Cardiac fibroblast (primary cell): ENCODE data around the gene CEBPA.

Experiments
- DNase-seq, 2 donors: peaks; one replicate each; pipeline versions ENCODE4 v3.0.0 to v3.0.0-alpha.2; 2010; ENCODE audit warnings: low read depth in 2 of 2
- H3K4me3 ChIP-seq, 2 donors: replicated peaks in 1 of 2; 1 replicate in 1 of 2; 2 replicates in 1 of 2; pipeline ENCODE4 v1.5.1; 2011; ENCODE audit warnings: low read depth in 2 of 2, low read length in 2 of 2, mild to moderate bottlenecking in 2 of 2, moderate library complexity in 1 of 2
- TF ChIP-seq, protein P1 (sequence below): IDR thresholded peaks from one replicate; pipeline ENCODE4 v1.5.1; 2011; ENCODE audit warnings: low read depth, mild to moderate bottlenecking, low read length, inconsistent platforms

Gene CEBPA

DNA sequence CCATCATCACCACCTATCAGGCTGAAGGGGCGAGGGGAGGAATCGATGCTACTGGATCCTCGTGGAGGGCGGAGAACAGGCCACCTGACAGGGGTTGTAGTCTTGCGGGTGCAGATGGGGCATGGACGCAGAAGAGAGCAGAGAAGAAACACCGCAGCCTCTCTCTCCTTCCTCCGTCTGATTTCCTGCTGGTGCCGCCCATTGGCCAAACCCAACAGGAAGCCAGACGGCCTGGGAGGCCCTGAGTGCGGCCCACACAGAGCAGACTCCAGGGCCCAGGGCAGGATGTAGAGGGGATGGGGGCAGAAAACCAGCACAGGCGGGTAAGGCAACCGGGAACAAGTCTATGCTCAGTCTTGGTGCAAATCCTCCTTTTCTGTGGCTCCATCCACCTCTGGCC, 15.4 kb downstream of the CEBPA start:
- TF ChIP-seq, protein P1, sequence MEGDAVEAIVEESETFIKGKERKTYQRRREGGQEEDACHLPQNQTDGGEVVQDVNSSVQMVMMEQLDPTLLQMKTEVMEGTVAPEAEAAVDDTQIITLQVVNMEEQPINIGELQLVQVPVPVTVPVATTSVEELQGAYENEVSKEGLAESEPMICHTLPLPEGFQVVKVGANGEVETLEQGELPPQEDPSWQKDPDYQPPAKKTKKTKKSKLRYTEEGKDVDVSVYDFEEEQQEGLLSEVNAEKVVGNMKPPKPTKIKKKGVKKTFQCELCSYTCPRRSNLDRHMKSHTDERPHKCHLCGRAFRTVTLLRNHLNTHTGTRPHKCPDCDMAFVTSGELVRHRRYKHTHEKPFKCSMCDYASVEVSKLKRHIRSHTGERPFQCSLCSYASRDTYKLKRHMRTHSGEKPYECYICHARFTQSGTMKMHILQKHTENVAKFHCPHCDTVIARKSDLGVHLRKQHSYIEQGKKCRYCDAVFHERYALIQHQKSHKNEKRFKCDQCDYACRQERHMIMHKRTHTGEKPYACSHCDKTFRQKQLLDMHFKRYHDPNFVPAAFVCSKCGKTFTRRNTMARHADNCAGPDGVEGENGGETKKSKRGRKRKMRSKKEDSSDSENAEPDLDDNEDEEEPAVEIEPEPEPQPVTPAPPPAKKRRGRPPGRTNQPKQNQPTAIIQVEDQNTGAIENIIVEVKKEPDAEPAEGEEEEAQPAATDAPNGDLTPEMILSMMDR, result no peak
- no peak for DNase-seq
- H3K4me3 ChIP-seq, result no peak overlapping the region

DNA sequence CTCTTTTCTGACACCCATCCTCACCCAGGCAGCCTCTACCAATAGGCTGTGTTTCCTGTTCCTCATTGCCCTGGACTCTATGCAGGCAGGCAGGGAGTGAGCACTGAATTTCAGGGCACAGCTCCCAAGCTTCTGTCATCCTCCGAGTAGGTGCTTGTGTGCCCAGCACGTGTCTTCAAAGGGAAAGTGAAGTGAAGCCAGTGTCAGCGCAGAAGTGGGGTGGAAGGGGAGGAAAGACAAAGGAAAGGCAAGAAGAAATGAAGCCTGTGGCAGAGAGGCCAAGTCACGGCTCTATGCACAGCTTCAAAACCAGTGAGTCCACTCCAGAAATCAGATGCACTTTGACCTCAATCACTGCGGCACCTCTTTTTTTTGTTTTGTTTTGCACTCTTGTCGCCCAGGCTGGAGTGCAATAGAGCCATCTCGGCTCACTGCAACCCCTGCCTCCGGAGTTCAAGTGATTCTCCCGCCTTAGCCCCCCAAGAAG, 16.9 kb downstream of the CEBPA start:
- TF ChIP-seq, protein P1, result no peak
- no peak for DNase-seq
- no peak overlapping the region for H3K4me3 ChIP-seq

DNA sequence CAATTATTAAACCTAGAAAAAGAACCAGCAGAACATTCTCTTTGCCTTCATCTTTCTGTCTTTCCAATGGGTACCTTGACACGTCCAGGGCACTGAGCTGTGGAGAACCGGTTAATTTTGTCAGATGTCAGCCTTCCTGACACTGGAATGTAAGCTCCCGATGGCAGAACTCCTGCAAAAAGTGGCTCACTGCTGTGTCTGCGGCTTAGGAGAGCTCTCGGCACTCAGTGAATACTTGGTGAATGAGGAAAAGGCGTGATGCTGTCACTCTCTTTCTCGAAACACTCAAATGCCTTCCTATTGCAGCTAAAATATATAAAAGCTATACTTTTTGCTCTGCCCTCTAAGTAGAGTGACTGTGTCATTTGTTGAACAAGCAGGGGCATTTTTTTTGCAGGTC, 17.6 kb downstream of the CEBPA start:
- DNase-seq, result no peak
- no peak overlapping the region for H3K4me3 ChIP-seq

DNA sequence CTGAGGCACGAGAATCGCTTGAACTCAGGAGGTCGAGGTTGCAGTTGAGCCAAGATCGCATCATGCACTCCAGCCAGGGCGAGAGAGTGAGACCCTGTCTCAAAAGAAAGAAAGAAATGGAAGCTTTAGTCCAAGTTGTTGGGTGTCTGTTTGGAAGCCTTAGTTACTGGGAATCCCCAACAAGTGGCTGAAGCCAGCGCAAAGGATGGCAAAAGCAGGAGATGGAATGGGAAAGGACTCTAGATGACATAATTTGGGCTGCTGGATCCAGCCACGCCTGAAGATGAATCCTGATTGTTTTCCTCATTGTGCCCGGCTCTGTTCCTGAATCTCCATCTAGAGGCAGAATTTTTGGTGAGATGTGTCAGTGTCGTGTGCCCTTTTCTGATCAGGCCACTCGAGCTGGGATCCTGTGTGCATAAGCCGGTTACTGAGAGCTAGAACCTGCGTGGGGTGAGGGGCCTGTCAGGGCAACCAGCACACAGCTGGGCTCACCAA, 18.1 kb downstream of the CEBPA start:
- DNase-seq, result no peak
- TF ChIP-seq, protein P1, result no peak
- no peak overlapping the region for H3K4me3 ChIP-seq

More for the DNA sequence above, 17.6 kb downstream of the CEBPA start:
- TF ChIP-seq, protein P1, result no peak

DNA sequence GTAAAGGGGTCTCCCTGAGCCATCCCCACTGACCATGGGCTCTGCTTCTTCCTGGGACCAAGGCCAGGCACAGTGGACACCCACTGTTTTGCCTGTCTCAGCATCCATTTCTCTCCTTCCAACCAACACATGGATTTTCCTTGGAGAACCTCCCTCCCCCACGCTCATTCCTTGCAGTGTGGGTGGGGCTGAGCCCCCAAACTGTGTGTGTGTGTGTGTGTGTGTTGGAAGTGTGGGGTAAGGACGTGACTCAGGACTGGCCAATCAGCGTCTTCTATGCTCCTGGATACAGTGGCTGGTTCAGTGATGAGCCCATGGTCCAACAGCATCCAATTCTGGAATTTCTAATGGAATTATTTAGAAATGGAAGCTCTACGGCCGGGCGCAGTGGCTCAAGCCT, 18.7 kb downstream of the CEBPA start:
- no peak for DNase-seq
- TF ChIP-seq, protein P1, result no peak
- no peak overlapping the region for H3K4me3 ChIP-seq

DNA sequence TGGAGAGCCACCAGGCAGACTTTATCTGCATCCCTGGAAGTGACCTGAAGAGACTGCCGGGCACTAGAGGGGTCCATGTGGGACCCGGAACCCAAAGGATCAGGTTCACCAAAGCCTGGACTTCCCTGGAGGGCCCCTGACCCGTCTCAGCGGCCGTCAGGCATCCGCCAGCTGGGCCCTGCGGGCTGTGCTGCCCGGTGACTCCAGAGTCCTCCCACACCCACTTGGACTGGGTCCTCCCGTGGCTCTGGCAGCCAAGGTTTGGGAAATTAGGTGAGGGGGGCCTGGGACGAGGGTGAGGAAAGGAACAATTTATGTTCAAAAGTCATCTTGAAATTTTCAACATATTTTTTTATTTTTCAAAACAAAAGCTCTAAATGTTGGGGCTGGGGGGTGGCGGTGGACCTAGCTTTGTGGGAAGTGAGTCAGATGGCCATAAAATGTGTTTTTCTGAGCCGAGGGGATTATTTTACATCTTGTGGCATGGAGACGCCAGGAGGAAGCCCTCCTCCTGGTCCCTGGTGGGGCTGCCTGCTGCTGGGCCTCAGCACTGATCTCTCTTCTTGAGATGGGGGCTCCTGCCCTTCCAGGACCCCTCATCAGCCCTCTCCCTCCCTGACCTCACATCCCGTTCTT, 20.2 kb downstream of the CEBPA start:
- H3K4me3 ChIP-seq, result no peak overlapping the region
- TF ChIP-seq, protein P1, result no peak
- no peak for DNase-seq
